M059J (cell line): ENCODE measurements around the gene TMEM217. TPM values are rescaled to one million over a fixed set of nuclear protein-coding genes. Genes with fewer than 3 reads are reported as not detected.
"Not testable (repeated sequence)": the region's sequence is repeated elsewhere in the genome, so short reads cannot be mapped to it uniquely, and the experiment has no call there.

Source experiments
- DNase-seq: peaks from one replicate; pipeline ENCODE4 v3.0.0-alpha.2; 2012; ENCODE audit warnings: low read depth
- total RNA-seq: library from RNA; depleted of rRNA; stranded (reverse); fragments of >200 nt; shearing (Covaris generic); gene quantifications from 2 replicates; pipeline ENCODE4 v1.2.3, GENCODE V29; 2014; rRNA removed

TMEM217 gene
- 1.3 and 1.4 TPM in 2 replicates for total RNA-seq

GRCh38 chr6:37257634-37258404 is at the start of gene TMEM217, which contains the start of gene TBC1D22B:
Gene TMEM217, minus strand, starts transcription at chr6:37258144. Its CDS starts 39,114 bp downstream, at chr6:37219030.
Gene TBC1D22B, plus strand, starts transcription at chr6:37257772. Its CDS starts 146 bp downstream, at chr6:37257918.
- peak; percentile 97 for DNase-seq

GRCh38 chr6:37307484-37307883 is 49.5 kb upstream of the TMEM217 start:
- not testable (repeated sequence) for DNase-seq

- DNase-seq: no peak
Measured at GRCh38 chr6:37306624-37307222, 48.8 kb upstream of the TMEM217 start.

- DNase-seq: no peak
Measured at GRCh38 chr6:37305841-37306425, 48.0 kb upstream of the TMEM217 start.

- no peak for DNase-seq
Measured at GRCh38 chr6:37304766-37305165, 46.8 kb upstream of the TMEM217 start.

DNA sequence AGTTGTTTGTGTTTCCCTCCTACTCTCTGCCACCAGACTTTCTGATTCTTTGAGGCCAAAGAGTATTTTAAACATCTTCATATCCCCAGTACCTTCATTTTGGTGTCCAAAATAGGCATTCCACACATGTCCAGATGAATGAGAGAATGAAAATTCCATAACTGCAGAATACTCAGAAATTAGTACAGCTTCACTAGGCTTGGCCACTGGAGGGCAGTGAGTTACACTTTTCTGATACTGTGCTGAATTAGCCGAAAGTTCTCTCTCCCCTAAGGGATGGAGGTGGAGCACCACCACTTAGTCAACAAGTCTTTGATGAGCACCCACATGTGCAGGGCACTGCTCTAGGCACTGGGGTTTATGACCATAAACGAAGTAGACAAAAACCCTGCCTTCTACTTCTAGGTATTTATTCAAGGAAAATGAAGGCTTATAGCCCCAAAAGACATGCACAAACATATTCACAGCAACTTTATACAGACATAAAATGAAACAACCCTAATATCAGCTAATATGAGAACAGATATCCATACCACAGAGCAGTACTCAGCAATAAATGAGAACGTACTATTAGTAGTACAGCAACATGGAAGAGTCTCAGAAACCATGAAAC is 46.1 kb upstream of the TMEM217 start:
- peak; percentile 42 for DNase-seq

GRCh38 chr6:37303091-37303660 is 45.2 kb upstream of the TMEM217 start:
- DNase-seq: no peak

DNA sequence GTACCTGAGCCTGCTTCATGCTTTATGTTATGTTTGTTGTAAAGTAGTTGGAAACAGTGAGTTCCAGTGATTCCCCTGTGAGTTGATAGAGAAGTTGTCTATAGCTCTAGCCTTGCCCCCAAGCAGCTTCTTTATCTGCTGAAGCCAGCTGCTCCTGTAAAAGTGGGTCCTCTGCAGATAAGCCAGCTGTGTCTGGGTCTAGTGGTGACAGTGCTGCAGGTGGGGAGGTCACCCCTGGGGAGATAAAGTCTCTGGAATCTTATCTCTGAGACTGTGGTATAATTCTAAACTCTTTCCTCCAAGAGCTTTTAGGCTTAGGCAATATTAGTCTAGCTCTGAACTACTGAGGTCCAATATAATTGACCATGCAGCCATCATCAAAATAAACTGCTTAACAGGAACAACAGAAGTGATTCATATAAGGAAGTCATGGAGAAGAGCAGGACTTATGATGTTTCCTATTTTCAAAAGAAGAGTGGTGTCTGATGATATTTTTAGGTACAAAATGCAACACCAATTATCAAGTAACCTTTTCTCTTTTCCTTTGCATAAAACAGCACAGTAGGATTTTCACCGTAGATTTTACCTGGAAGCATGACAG is 44.2 kb upstream of the TMEM217 start:
- no peak for DNase-seq

DNA sequence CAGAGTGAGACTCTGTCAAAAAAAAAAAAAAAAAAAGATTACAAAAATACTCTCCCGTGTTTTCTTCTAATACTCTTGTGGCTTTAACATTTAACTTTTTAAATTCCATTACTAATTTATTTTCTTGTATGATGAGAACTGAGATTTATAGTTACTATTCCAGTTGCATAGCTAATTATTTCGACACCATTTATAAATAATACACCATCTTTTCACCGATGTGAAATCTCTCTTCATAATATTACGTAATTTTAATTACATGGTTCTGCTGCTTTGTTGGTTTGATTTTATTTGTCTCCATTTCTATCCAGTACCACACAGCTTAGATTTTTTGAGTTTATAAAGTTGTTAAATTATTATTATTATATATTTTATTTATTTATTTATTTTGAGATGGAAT is 42.0 kb upstream of the TMEM217 start:
- DNase-seq: no peak

DNA sequence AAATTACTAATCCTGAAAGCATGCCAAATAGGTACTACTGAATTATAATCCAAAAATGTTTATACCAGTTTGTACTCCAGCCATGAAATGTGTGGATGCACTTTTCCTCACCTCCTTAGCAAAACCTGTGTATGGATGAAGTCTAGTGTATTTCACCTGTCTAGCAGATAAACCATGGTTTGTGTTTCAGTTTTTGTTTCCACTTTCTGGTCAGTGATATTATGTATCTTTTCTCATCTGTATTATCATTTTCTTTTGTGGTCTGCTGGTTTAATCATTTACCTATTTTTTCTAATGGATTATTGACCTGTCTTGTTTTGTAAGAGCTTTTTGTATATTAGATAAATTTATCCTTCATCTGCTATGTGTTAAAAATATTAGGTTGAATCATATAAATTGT is 41.0 kb upstream of the TMEM217 start:
- no peak for DNase-seq

- not testable (repeated sequence) for DNase-seq
Measured at GRCh38 chr6:37297637-37298036, 39.7 kb upstream of the TMEM217 start.

DNA sequence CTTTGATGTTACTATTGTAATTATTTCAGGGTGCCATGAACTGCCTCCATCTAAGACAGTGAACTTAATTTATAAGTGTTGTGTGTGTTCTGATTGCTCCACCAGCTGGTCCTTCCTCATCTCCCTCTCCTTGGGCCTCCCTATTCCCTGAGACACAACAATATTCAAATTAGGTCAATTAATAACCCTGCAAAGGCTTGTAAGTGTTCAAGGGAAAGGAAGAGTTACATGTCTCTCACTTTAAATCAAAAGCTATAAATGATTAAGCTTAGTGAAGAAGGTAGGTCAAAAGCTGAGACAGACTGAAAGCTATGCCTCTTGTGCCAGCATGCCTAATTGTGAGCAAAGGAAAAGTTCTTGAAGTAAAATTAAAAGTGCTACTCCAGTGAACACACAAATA is 35.5 kb upstream of the TMEM217 start:
- no peak for DNase-seq

- peak; percentile 31 for DNase-seq
Measured at GRCh38 chr6:37289931-37290330, 32.0 kb upstream of the TMEM217 start.

- peak; percentile 50 for DNase-seq
Measured at GRCh38 chr6:37288247-37288646, 30.3 kb upstream of the TMEM217 start.

- no peak for DNase-seq
Measured at GRCh38 chr6:37287519-37288157, 29.7 kb upstream of the TMEM217 start.

- DNase-seq: peak; percentile 24
Measured at GRCh38 chr6:37285861-37286311, 27.9 kb upstream of the TMEM217 start.

GRCh38 chr6:37284781-37285180 is 26.8 kb upstream of the TMEM217 start:
- no peak for DNase-seq

- DNase-seq: no peak
Measured at GRCh38 chr6:37283671-37284151, 25.8 kb upstream of the TMEM217 start.

DNA sequence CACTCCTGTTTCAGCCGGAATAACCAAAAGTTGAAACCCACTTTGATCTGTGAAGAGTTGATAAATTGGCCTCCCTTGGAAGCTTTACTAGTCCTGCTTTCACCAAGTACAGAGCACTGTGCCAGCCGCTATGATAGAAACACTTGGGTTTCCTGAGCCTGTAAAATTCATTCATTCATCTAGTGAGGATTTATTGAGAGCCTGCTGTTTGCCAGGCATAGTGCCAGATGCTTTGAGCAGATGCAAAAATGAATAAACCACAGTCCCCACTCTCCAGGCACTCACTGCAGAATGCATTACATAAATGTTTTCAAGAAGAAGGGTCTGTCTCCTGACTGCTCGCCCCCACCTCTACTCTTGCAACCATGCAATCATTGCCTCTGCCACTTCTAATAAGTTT is 25.3 kb upstream of the TMEM217 start:
- no peak for DNase-seq

- DNase-seq: no peak
Measured at GRCh38 chr6:37282371-37282770, 24.4 kb upstream of the TMEM217 start.
